ENCODE results near the gene DYNC1H1.

GRCh38 chr14:102007916-102008418 lies 43.6 kb downstream of the DYNC1H1 start:
- TF ChIP-seq CTCF (IDR thresholded peaks at IDR 0.05) (no peak), POLR2A (IDR thresholded peaks at IDR 0.05) (no peak), POLR2AphosphoS5 (IDR thresholded peaks at IDR 0.05) (no peak), EP300 (IDR thresholded peaks at IDR 0.05) (no peak)

Data from gastroesophageal sphincter (tissue), 3 donors.